ENCODE data around the gene RARB.
A peak's percentile ranks its signal among the peaks of the same experiment; 100 is the strongest.

The RARB gene

DNA sequence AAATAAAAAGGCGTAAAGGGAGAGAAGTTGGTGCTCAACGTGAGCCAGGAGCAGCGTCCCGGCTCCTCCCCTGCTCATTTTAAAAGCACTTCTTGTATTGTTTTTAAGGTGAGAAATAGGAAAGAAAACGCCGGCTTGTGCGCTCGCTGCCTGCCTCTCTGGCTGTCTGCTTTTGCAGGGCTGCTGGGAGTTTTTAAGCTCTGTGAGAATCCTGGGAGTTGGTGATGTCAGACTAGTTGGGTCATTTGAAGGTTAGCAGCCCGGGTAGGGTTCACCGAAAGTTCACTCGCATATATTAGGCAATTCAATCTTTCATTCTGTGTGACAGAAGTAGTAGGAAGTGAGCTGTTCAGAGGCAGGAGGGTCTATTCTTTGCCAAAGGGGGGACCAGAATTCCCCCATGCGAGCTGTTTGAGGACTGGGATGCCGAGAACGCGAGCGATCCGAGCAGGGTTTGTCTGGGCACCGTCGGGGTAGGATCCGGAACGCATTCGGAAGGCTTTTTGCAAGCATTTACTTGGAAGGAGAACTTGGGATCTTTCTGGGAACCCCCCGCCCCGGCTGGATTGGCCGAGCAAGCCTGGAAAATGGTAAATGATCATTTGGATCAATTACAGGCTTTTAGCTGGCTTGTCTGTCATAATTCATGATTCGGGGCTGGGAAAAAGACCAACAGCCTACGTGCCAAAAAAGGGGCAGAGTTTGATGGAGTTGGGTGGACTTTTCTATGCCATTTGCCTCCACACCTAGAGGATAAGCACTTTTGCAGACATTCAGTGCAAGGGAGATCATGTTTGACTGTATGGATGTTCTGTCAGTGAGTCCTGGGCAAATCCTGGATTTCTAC, at the start of gene RARB:
Gene RARB, plus strand, starts transcription at position 322 of the 847 bp plus-strand sequence. Its CDS starts 469 bp downstream, at position 791.
- peak; percentile 57 to 76 for DNase-seq

DNA sequence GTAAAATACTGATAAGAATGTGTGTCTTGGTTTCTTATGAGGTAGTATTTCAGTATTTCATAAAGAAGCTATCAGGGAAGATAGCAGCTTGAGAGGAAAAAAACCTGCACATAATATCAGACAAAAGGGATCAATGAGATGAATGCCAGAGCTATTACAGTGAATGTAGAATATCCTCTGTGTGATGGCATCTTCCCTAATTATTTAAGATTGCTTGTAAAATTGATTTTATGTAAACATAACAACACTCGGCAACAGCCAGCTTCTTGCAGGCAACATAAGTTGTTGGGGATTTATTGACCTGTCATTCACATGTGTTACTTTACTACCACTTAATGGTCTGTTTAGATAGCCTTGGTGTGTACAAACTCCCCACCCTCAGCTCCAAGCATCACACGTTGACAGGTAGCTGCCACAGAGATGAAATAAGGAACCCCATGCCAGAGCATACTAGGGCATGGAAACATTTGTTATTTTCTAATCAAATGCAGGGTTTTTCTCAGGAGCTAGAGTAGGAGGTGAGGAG, 49.2 kb upstream of the RARB start:
- DNase-seq, result no peak

DNA sequence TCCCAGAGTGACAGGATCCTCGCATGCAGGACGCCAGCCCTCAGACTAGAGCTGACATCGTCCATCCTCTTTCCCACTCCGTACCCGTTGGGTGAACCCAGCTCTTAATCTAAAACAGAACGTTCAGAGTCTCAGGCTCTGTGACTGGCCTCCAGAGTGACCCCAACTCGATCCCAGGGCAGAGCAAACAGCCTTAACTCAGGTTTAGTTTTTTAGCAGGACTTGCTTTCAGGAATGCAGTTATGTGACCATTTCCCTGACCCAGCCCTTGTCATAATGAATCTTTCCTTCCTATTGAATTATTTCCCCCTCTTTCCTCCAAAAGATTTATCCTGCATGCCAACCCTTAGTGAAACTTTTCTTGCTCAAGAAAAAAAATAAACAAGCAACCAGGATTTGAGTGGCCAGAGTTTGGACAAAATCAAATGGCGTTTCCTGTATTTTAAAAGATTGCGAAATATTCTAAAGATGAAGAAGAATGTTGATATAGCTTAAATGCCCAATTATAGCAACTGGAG, 47.8 kb upstream of the RARB start:
- no peak for DNase-seq

DNA sequence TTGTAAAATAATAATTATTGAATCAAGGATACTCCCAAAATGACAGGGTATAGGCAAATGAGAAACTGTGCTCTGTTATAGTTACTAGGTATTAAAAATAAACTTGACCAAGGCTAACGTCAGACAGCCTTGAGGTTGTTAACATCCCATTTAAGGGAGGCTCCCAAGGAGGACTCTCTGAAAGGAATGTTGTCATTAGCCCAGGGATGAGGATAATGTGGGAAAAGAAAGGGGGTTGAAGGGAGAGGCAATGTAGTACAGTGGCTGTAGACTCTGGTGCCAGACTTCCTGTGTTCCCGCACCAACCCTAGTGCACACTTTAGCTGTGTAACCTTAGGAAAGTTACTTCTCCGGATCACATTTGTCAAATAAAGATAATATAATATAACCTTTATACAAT, 47.0 kb upstream of the RARB start:
- no peak for DNase-seq

DNA sequence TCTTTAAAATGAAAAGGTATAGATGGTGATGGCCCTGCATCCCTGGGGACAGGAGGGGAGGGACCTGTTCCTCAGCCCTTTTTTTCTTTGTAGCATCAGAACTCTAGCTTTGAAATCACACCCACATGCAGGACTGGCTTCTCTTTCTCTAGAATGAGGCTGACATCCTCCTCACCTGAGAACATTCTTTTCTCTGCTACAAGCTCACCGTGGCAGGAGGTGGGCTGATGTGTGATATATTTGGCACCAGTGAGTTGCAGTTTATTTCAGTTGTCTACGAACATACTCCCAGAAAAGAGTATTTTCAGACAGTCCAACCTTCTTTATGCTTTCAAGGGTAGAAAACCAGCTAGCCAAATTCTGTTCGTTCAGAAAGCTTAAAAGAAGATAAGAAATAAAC, 43.6 kb upstream of the RARB start:
- DNase-seq, result no peak

DNA sequence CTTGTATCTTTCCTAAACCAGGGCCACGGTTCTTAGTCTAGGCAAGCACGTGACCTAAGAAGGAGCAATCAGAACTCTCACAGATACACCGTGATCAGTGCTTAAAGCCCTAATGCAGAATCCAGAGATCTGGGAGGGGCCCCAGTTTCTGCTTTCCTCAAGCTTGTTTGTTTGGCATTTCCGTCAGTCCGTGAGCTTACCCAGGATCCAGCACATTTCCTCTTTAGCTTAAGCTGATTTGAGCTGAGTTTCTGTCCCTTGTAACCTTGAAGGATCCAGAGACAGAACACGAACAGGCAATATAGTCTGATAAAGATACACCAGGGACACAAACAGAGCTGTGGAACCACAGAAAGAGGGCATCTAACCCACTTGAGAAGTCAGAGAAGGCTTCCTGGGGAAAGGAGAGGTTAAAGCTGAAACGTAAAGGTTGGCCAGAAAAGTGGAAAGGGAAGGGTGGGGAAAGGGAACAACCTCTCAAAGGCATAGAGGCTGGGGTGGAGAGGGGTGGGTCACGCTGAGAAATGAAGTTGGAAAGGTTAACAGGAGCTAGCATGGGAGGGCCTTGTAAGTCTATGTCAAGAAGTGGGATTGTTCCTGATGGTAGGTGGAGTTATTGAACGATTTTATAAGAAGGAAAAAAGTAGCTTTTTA, 42.1 kb upstream of the RARB start:
- DNase-seq, result no peak

DNA sequence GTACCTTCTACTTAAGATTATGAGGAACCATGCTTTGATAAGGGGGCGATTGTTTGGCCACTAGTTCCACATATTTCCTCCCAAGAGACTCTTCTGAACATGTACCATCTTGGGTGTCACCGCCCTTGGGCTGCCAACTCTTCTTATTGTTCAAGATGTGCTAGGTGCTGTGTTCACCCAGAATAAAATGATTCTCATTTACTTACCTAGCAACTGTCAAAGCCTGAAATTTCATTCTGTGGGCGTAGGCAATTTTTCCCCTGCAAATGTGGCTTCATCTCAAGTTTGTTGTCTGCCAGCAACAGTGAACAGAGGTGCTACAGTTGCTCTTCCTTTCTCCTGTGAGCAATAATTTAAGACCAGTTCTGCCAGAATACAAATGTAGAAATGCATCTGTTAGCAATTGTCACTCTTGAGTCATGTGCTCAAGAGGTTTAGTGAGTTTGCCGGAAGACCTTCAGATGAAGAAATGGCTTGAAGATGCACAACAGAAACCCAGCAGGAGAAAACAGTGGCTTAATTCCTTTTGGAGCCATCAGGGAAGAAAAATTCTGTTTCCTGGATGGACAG, 41.3 kb upstream of the RARB start:
- no peak for DNase-seq

DNA sequence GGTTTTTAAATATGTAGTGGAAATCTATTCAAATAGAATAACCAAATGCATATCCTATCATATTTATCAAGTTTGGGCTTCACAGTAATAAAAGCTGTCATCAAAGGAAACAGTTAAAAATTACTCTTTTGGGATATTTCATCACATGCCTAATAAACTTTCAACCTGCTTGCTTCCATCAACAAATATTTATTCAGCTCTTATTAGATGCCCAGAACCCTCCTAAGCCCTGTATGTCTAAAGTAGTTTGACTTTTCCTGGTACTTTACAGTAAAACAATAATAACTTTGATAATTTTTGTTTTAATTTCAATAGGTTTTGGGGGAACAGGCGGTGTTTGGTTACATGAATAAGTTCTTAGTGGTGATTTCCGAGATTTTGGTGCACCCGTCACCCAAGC, 37.5 kb upstream of the RARB start:
- no peak for DNase-seq

DNA sequence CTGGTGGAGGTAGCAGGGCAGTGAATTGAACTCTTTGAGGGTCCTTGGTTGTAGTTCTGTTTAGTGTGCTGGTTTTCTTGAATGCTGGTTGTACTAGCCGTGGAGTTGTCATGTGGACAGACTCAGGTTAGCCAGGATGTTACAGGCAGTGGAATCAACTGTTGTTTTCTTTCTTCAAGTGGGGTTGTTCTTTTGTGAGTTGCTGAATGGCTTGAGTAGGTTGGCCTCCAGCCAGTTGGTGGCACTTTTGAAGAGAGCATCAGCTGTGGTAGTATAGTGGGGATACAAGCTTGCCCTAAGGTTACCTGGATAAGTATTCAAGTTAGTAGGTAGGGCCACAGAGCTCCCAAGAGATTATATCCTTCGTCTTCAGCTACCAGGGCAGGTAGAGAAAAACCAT, 31.8 kb upstream of the RARB start:
- DNase-seq, result no peak

DNA sequence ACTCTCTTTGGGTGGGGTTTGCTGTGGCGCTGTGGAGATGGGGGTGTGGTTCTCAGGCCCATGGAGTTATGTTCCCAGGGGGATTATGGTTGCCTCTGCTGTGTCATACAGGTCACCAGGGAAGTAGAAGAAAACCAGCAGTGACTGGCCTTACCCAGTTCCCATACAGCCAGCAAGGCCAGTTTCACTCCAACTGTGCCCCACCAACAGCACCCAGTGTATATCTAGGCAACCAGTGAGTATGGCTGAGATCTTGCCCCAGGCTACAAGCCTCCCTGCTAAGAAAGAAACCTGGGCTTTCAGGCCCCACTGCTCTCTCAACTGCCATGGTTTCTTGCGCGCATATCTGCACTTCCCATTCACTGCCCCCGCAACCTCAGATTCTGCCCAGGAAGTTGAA, 31.4 kb upstream of the RARB start:
- no peak for DNase-seq

DNA sequence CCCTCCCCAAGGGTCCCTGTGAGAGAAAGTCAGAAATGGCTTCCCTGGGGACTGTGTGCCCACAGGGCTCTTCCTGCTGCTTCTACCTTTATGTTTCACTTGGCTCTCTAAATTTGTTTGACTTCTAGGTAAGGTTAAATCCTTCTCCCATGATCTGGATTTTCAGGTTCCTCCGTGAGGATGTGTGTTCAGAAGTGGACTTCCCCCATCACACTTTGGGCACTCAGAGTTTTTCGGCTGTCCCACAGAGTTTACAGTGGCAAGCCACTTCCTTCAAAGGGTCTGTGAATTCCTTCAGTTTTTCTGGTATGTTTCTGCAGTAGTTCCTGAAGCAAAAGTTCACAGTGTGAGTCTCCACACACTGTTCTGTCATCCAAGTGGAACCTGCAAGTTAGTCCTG, 30.9 kb upstream of the RARB start:
- DNase-seq, result no peak

DNA sequence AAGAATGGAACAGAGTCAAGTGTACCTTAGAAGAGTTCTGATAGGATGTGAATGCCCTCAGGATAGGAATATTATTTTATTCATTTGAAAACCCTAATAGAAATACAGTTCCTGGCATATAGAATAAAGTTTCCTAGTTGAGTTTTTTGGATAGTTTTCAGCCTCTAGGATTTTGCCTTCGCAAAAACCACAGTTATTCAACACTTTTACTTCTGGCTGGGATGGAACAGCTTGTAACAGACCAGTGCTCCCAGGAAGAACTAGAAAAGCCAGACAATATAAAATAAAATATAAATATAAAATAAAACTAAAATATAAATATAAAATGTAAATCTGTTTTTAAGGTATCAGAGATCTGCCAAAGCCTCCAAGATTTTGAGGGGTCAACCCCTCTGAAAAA, 27.5 kb upstream of the RARB start:
- DNase-seq, result no peak

DNA sequence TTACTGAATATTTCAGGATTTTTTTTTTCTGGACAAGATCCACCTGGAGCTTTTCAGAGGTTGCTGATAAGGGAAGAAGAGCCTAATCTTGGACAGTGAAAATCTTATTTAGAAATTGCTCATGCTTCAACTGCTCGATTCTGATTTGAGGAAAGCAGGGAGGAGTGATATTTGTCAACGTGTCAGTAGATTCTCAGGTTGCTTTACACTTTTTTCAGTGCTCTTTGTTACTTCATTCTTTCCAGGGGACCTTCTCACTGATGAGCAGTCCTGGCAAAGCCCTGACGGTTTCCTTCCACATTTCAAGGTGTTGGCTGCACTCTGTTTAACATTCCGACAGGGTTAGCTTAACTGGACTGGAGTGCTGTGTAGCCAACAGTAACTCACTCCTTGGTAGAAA, 24.1 kb upstream of the RARB start:
- DNase-seq, result no peak

DNA sequence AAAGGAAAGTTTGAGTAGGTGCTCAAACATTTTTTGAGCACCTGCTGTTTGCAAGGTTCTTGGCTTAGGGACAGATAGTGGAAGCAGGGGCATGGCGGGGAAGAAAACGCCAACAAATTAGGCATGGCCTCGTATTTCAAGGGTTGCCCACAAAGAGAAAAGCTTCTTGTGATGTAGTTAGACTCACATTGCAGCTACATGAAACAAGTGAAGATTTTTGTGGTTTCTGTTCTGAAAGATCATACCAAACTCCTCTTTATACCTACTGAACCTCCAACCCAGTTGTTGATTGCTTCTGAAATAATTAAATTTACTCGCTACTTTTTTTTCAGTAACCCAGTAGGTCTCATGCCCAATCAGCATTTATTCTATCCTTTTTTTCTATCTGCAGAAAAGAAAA, 23.5 kb upstream of the RARB start:
- no peak for DNase-seq

DNA sequence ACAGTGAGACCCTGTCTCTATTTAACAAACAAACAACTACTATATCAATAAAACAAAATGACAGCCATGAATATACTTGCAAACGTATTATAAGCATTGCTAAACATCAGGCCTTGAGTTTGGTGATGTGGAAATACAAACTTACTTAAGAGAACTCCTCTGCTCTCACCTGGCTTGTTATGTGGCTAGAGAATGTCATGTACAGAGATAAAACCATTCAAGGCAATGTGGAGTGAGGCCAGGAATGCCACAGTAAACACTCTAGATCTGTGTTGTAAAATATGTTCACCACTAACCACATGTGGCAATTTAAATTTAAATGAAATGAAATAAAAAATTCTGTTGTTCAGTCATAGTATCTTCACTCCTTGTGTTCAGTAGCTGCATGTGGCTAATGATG, 22.7 kb upstream of the RARB start:
- DNase-seq, result no peak

DNA sequence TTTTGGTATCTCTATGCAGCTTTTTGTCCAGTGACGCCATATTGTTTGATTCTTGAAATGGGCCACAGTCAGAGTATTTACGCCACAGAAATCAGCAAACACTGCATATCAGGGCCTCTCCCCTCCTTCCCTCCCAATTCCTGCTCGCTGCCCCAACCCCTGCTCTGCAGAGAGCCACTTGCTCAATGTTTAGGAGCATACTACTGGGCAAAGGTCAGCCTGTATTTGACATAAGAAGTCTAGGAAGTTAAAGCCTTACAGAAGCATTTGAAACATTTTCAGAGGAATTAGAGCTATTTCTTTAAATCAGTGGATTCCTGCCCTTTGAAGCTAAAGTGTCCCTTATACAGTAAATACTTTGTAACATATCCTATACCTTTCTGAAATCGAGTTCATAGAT, 17.4 kb upstream of the RARB start:
- DNase-seq, result no peak

DNA sequence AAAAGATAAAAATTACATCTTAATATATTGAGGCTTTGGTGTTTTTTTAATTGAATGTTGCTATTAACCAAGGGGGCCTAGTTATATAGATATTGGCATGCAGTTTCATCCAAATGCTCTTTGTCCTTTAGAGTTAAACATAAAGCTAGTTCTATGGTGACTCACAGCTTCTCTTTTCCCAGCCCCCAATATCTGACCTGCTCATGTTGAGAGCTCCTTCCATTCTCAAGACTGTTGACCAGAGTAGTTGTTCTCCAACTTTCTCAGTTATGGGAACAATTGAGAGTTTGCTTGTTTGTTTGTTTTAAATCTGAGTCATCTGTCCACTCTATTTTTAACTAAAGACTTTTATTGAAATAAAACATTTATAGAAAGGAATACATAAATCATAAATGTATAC, 15.8 kb upstream of the RARB start:
- no peak for DNase-seq

DNA sequence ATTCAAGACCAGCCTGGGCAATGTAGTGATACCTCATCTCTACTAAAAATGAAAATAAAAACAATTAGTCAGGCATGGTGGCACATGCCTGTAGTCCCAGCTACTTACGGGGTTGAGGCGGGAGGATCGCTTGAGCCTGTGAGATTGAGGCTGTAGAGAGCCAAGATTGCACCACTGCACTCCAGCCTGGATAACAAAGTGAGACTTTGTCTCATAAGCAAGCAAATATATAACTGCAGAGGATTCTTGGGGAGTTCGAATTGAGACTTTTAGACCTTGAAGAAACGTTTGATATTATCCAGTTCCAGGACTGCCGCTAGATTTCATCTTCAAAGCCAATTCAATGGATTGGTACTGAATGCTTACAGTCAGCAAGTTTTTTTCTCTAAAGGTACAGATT, 11.9 kb upstream of the RARB start:
- DNase-seq, result no peak

DNA sequence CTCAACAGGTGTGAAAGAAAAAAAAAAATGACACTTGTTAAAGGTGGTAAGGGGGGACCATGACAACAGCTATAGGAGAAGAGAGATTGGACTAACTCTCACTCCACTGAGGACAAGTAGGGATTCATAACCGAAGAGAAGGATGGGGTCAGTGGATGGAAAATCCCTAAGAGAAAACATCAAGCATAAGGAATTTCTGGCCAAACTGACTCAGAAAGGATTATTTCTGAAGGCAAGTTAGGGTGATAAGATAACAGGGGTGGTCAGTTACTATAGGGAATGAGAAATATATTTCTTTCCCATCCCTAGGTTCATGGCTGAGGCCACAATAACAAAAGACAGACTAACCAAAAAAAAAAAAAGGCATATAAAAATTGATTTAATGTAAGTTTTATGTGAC, 9.5 kb upstream of the RARB start:
- no peak for DNase-seq

DNA sequence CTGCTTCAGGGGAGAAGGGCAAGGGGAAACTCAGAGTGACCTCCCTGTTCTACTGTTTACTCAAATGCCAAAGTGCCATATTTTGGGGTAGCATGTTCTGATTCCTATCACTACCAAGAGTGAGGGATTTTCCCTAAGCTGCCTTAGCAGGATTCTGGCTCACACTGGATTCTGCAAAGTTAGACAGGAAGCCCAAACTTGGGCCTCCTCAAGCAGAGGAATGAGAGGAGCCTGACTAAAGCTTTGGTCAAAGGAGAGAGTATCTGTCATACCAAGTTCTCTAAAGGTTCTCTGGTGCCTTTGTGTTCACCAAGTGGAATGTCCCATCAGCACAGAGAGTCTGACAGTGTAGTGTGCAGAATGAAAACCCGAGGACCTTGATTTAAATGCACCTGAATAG, 8.8 kb upstream of the RARB start:
- no peak for DNase-seq

DNA sequence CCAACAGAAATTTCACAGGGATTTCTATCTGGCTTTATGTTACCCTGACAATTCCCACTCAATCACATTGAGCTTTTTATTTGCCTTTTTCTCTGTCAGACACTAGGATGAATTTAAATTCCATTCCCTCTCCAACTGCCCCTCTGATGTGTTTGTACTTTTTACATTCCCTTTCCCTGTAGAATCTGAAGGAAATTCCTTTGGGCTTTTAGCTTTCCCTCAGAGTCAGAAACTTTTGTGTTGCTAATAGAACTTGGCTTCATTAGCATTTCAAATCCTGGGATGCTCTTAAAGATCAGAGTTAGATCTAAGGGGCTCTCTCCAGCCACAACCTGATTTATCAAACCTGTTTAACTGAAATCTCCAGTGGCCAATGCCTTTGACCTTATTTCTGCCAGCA, 7.9 kb upstream of the RARB start:
- DNase-seq, result no peak

DNA sequence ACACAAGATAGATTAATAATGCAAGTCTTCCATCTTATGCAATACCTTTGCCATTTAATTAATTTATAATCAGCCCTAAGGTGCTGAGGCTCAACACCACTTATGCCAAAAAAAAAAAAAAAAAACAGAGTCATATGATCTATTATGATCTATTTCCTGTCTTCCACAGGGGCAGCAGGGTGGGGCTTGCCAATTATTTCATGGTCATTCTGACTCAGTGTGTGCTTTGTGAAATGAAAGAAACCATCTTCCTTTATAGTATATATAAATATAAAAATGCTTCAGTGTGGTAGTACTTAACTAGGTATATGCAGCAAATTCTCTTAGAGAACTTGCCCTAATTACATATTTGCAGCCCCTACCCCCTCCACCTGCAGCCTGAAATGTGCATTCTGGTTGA, 7.2 kb upstream of the RARB start:
- no peak for DNase-seq

DNA sequence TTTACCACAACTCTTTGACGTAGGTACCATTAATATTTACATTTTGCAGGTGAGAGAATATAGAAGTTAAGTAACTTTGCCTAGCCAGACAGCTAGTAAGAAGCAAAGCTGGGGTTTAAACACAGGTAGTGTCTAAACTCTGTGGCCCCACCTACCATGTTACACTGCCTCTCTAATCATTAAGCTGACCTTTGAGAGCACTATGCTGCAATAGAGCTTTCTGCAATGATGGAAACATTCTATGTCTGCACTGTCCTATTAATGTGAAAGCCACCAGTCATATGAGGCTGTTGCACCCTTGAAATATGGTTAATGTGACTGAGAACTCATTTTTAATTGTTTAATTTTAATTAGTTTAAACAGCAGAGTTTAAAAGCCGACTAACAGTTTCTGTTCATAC, 6.3 kb upstream of the RARB start:
- no peak for DNase-seq

Data from NCI-H446 (cell line).